GM12801 (cell line): ENCODE results near the gene MCC.

Source experiments
- TF ChIP-seq, protein P1 (sequence below): IDR thresholded peaks from one replicate; pipeline ENCODE4 v1.5.1; 2011; ENCODE audit warnings: control low read depth; ENCODE audit not compliant: insufficient read length; ENCODE audit errors: extremely low read depth

MCC gene

GRCh38 chr5:113245427-113246225 is 242.6 kb downstream of the MCC start:
- TF ChIP-seq, protein P1, sequence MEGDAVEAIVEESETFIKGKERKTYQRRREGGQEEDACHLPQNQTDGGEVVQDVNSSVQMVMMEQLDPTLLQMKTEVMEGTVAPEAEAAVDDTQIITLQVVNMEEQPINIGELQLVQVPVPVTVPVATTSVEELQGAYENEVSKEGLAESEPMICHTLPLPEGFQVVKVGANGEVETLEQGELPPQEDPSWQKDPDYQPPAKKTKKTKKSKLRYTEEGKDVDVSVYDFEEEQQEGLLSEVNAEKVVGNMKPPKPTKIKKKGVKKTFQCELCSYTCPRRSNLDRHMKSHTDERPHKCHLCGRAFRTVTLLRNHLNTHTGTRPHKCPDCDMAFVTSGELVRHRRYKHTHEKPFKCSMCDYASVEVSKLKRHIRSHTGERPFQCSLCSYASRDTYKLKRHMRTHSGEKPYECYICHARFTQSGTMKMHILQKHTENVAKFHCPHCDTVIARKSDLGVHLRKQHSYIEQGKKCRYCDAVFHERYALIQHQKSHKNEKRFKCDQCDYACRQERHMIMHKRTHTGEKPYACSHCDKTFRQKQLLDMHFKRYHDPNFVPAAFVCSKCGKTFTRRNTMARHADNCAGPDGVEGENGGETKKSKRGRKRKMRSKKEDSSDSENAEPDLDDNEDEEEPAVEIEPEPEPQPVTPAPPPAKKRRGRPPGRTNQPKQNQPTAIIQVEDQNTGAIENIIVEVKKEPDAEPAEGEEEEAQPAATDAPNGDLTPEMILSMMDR = no peak

- TF ChIP-seq, protein P1 = no peak
Measured at GRCh38 chr5:113244966-113245365, 243.3 kb downstream of the MCC start.

- TF ChIP-seq, protein P1 = no peak
Measured at GRCh38 chr5:113243349-113243664, 244.9 kb downstream of the MCC start.

DNA sequence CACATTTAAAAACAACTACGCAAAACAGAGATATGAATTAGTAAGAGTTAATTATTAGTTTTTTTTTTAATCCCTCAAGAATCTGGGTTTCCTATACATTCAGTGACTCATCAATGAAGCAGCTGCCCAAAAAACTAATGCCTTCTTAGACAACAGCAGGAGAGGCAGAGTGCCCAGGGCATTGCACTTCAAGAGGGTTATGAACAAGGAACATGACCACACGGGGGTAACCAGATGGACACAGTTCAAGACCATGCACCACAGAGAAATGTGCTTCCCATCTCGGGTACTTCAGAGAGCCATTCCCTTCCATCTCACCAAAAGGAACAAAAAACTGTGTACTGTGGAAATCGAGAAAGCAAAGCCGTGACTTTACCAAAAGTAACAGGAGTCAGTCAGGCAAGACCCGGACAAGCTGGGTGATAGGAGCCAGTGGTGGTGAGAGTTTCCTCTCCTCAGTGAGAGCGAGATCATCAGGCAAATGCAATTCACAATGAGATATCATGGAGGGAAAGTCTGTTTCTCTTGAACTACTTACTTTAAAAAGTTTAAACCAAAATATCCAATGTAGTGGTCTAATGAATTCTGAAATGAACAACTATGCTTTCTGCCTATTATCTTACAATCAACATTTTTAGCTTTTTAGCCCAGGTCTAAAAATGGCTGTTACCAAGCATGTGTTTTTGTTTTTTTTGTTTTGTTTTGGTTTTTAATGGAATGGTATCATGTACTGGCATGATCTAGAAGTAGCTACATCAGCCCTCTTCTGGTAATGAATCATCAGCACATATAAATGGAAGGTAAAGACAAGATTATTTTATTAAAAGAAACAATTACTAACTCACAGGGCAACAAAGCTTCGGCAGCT is 245.5 kb downstream of the MCC start:
- TF ChIP-seq, protein P1 = no peak

DNA sequence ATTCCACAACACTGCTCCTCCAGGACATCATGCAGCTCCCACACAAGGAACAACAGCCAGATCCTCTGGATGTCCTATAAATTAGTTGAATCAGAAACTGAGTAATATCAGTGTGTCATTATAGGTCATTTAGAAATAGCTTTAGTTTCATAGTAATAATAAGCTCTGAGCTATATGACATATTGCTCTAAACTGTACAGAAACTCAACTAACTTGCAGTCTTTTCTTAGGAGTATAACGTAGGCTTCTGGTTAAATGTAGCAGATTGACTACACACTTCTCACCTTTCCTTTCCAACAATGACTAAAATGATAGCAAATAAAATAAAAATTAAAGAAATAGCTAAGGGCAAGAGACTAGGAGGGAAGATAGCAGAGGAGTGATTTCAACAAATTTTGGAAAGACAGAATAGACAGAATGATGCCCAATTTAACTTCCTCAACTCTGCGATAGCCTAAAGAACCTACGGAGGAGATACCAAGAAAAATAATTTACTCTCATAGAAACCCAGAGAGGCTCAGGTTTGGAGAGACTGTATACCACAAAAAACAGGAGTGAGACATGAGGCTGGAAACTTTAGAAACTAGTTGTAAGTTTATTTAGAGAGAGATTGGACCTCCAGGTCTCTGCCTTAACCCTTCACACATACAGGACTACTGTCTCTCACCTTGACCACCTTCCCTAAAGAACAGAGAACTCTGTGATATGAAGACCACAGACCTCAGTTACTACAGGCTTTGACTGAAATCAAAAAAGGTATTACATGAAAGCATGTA is 247.1 kb downstream of the MCC start:
- TF ChIP-seq, protein P1 = no peak

- TF ChIP-seq, protein P1 = no peak
Measured at GRCh38 chr5:113240032-113240431, 248.2 kb downstream of the MCC start.

DNA sequence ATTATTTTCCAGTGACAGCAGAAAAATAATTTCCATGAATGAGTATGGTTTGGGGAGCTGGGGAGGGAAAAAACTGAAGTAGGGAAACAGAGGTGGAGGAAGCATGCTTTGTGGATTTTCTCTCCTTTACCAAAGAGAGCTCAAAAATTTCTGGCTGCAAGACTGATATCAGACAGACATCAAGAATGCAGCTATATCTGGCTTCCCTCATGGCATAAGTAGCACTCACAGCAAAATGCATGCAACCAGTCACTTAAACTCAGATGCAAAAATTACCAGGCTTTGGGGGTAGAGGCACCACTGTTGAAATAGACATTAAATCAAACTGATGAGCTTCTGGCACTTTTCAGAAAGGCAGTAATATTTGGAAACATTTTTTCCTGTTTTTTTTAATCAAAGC is 250.4 kb downstream of the MCC start:
- TF ChIP-seq, protein P1 = no peak
